Left ventricle myocardium superior (tissue), 1 donor: ENCODE measurements around the gene DCTN2. TPM values are rescaled to one million over a fixed set of nuclear protein-coding genes. Genes with fewer than 3 reads are reported as not detected.
"Not testable (repeated sequence)": the region's sequence is repeated elsewhere in the genome, so short reads cannot be mapped to it uniquely, and the experiment has no call there.

Experiments used
- ATAC-seq: fragments of 200-7000 bp; cut with Tn5 transposase; one replicate; pipeline ENCODE4 v1.9.1; 2020; ENCODE audit warnings: mild to moderate bottlenecking, moderate library complexity
- DNase-seq: peaks from one replicate; pipeline ENCODE4 v3.0.0-alpha.2; 2020
- intact Hi-C: fragments of 100-400 bp; cut with micrococcal nuclease; formaldehyde crosslinking; loops from one replicate; pipeline ENCODE4 v1.11.0; 2022
- total RNA-seq: library from RNA; stranded (reverse); fragmentation: NEBNext Ultra II Directional; extraction: Animal tissue kit (Norgen Biotek cat#: 25700); gene quantifications from one replicate; pipeline ENCODE4 v1.2.1, GENCODE V29; 2021
- donor health status: DM: no; HTN: yes; CAD: no; lungs with severe emphysema.

The DCTN2 gene
- total RNA-seq, 1 donor from 2014 or later, result 89.2 TPM

GRCh38 chr12:57579677-57580465, 32.9 kb upstream of the DCTN2 start:
- ATAC-seq, result no peak
- intact Hi-C loops, result loop anchor here (5.0 kb wide), 1 partner anchor 42 kb away; no protein-coding TSS in a partner anchor
- no peak for DNase-seq

GRCh38 chr12:57579011-57579410, 32.0 kb upstream of the DCTN2 start:
- ATAC-seq, result no peak
- intact Hi-C loops, result no loop called here
- DNase-seq, result no peak

DNA sequence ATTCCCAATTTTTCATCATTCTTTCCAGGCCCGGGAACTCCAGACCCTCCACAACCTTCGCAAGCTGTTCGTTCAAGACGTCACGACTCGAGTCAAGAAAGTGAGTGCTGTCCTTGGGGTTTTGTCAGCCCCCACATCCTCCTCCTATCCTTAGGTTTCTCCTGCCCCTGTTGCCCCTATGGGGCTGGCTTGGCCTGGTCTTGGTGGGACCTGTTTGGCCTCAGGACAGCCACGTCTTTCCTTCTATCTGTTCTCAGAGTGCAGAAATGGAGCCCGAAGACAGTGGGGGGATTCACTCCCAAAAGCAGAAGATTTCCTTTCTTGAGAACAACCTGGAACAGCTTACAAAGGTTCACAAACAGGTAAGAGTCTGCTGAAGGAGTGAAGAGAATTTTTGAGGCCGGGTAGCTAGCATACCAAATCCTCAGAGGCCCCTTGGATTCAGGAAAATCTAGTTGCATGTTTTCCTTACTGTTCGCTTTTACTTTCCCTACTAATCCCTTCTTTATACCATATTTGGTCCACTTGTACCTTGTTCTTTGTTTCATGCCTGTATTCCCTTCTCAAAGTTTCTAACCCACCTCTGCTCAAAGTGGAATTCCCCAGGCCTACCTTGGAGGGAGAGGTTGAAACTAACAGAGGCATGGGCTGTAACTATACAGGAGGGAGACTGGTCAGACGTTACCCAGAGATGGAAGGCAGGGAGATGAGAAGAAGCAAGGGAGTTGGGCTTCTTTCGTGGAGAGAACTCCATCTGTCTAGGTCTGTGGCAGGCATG, 31.2 kb upstream of the DCTN2 start:
- intact Hi-C loops, result no loop called here
- ATAC-seq (no peak), DNase-seq (no peak)

- DNase-seq, result no peak
- intact Hi-C loops, result no loop called here
- ATAC-seq, result no peak
These were observed 29.7 kb upstream of the DCTN2 start for GRCh38 chr12:57576613-57577160.

- intact Hi-C loops, result no loop called here
- no peak for ATAC-seq
- DNase-seq, result no peak
These were observed 29.0 kb upstream of the DCTN2 start for GRCh38 chr12:57575771-57576612.

DNA sequence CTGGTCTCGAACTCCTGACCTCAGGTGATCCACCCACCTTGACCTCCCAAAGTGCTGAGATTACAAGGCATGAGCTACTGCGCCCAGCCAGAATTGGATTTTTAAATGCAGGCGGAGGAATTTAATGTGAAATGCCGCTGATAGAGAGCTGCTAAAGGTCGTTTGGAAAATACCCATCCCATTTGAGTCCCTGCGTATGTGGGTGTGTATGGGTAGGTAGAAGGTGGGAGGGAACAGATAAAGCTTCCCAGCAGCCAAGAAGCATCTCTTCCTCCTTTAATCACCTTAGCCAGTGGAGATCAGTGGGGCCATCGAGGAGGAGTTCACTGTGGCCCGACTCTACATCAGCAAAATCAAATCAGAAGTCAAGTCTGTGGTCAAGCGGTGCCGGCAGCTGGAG, 27.8 kb upstream of the DCTN2 start:
- intact Hi-C loops, result no loop called here

DNA sequence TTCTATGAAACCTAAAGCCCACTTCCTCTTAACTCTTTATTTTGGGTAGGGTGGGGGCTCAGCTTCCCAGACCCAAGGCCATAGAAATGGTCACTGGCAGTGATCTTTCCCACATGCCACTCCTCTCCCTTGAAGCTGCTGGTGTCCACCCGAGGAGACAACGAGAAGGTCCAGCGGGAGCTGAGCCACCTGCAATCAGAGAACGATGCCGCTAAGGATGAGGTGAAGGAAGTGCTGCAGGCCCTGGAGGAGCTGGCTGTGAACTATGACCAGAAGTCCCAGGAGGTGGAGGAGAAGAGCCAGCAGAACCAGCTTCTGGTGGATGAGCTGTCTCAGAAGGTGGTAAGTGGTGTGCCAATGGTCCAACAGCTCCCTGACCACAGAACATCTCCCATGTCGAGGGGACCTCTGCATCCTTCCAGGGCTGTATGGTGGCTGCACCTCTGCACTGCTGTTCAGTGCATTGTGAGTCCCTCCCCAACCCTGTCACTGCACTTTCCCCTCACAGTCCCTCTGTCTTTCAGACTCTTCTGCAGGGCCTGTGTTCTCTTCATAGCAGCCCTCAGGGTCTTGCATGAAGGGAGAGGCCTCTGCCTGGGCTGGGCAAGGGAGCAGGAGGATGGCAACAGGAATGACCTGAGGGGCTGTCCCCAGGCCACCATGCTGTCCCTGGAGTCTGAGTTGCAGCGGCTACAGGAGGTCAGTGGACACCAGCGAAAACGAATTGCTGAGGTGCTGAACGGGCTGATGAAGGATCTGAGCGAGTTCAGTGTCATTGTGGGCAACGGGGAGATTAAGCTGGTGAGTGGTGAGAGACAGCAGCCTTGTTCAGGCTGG, 25.2 kb upstream of the DCTN2 start:
- ATAC-seq (no peak), DNase-seq (no peak)
- intact Hi-C loops, result no loop called here

More for the DNA sequence above, 27.8 kb upstream of the DCTN2 start:
- no peak for DNase-seq
- no peak for ATAC-seq

DNA sequence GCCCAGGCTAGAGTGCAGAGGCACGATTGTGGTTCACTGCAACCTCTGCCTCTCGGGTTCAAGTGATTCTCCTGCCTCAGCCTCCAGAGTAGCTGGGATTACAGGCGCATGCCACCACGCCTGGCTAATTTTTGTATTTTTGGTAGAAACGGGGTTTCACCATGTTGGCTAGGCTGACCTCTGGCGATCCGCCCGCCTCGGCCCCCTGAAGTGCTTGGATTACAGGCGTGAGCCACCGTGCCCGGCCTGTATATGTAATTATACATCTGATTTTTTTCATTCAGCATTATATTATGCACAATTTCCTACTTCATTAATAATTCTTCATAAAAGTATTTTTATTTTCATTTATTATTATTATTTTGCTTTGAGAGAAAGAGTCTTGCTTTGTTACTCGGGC, 23.4 kb upstream of the DCTN2 start:
- DNase-seq, intact Hi-C loops, ATAC-seq: not testable (repeated sequence)

DNA sequence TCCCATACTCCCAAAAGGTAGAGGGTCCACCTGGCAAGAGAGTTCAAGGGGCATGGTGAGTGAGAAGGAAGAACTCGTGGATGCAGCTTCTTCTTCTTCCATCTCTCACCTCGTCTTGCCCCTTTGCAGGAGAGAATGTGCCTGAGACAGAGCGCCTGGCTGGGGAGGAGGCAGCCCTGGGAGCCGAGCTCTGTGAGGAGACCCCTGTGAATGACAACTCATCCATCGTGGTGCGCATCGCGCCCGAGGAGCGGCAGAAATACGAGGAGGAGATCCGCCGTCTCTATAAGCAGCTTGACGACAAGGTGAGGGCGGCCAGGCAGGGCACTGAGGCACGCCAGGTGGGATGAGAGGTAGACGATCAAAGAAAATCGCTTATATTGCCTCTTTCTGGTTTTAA, 22.9 kb upstream of the DCTN2 start:
- DNase-seq (no peak), ATAC-seq (no peak)
- intact Hi-C loops, result no loop called here

DNA sequence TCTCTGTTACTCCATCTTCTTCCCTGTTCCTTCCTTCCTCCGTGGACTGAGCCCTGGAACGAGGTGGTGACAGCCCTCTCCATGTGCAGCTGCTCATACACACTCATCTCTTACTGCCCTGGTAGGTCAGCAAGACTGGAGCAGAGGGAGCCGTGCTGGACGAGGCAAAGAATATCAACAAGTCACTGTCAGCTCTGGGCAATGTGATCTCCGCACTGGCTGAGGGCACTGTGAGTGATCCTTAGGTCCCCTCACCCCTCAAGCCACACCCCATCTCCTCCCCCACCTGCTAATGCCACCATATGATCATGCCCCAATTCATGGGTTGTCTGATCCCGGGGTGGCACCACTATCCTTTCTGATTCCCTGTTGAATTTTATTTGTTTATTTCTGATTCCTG, 21.8 kb upstream of the DCTN2 start:
- no peak for DNase-seq
- ATAC-seq, result no peak
- intact Hi-C loops, result no loop called here

- ATAC-seq (no peak), DNase-seq (no peak)
- intact Hi-C loops, result no loop called here
These were observed 17.3 kb upstream of the DCTN2 start for GRCh38 chr12:57564178-57564740.

- DNase-seq (no peak), ATAC-seq (no peak)
- intact Hi-C loops, result no loop called here
These were observed 16.4 kb upstream of the DCTN2 start for GRCh38 chr12:57563358-57563757.

- intact Hi-C loops, ATAC-seq, DNase-seq: not testable (repeated sequence)
These were observed 14.1 kb upstream of the DCTN2 start for GRCh38 chr12:57561117-57561516.

DNA sequence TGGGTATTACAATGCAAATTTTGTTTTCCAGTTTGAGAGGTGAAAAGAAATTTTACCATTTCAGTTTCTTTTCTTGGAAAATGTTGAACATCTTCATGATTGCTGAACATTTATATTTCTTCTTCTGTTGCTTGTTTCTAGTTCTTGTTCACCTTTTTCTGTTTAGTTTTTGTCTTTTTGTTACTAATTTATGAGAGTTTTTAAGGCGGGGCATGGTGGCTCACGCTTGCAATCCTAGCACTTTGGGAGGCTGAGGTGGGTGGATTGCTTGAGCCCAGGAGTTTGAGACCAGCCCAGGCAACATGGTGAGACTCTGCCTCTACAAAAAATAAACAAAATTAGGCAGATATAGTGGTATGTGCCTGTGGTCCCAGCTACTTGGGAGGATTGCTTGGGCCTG, 13.5 kb upstream of the DCTN2 start:
- ATAC-seq (no peak), DNase-seq (no peak)
- intact Hi-C loops, result no loop called here

- DNase-seq, result no peak
- no peak for ATAC-seq
These were observed 11.9 kb upstream of the DCTN2 start for GRCh38 chr12:57558864-57559263.

GRCh38 chr12:57554897-57555296, 7.9 kb upstream of the DCTN2 start:
- ATAC-seq, result no peak
- DNase-seq, result no peak
- intact Hi-C loops, result no loop called here

More at GRCh38 chr12:57558864-57559263, 11.9 kb upstream of the DCTN2 start:
- intact Hi-C loops, result no loop called here

- ATAC-seq (no peak), DNase-seq (no peak)
- intact Hi-C loops, result no loop called here
These were observed 7.5 kb upstream of the DCTN2 start for GRCh38 chr12:57554453-57554852.
